Esophagus squamous epithelium (tissue), 4 donors: Measurements from ENCODE around the gene ACOT12.

Experiments
- POLR2A ChIP-seq, 4 donors: fragments of 450-650 bp; IDR thresholded peaks; one replicate each; pipeline ENCODE4 v1.6.1; 2017; ENCODE audit warnings: antibody characterized with exemption in 4 of 4, mild to moderate bottlenecking in 4 of 4, moderate library complexity in 3 of 4
- TF ChIP-seq, protein P1 (sequence below), 6 experiments: fragments of 450-650 bp in 4 of 6; fragments of 200-600 bp in 2 of 6; sonication (generic) in 2 of 6; IDR thresholded peaks; one replicate each; pipeline ENCODE4 v1.5.1; 2016 to 2019; ENCODE audit warnings: antibody characterized with exemption in 6 of 6, mild to moderate bottlenecking in 4 of 6, moderate library complexity in 4 of 6

DNA sequence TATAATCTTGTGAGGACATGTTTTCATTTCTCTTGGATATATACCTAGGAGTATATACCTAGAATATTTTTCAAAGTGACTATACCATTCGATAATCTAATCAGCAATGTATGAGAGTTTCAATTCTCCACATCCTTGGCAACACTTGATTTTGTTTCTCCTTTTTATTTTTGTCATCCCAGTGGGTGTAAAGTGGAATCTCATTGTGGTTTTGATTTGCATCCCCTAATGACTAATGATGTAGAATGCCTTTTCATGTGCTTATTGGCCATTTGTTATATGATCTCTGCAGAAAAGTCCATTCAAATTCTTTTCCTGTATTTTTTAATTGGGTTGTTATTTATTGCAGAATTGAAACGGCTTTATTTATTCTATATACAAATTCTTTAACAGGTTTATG, 77.4 kb downstream of the ACOT12 start:
- no peak for TF ChIP-seq POLR2A (IDR thresholded peaks at IDR 0.05)
- TF ChIP-seq, protein P1, sequence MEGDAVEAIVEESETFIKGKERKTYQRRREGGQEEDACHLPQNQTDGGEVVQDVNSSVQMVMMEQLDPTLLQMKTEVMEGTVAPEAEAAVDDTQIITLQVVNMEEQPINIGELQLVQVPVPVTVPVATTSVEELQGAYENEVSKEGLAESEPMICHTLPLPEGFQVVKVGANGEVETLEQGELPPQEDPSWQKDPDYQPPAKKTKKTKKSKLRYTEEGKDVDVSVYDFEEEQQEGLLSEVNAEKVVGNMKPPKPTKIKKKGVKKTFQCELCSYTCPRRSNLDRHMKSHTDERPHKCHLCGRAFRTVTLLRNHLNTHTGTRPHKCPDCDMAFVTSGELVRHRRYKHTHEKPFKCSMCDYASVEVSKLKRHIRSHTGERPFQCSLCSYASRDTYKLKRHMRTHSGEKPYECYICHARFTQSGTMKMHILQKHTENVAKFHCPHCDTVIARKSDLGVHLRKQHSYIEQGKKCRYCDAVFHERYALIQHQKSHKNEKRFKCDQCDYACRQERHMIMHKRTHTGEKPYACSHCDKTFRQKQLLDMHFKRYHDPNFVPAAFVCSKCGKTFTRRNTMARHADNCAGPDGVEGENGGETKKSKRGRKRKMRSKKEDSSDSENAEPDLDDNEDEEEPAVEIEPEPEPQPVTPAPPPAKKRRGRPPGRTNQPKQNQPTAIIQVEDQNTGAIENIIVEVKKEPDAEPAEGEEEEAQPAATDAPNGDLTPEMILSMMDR (IDR thresholded peaks at IDR 0.05): no peak
